Activated CD8-positive, alpha-beta memory T cell treated with anti-CD3 and anti-CD28 coated beads for 4 hours (primary cell): ENCODE results near the gene TTC23L.
A peak's percentile ranks its signal among the peaks of the same experiment; 100 is the strongest.

Experiments
- DNase-seq, 2 donors: peaks; one replicate each; pipeline ENCODE4 v3.0.0-alpha.2; 2020; ENCODE audit warnings: low read depth in 2 of 2

TTC23L gene

GRCh38 chr5:34870382-34870781, 31.4 kb downstream of the TTC23L start:
- no peak for DNase-seq

GRCh38 chr5:34876275-34876674, 37.3 kb downstream of the TTC23L start:
- DNase-seq = no peak

- DNase-seq = no peak
Measured at GRCh38 chr5:34881246-34881645, 42.3 kb downstream of the TTC23L start.

GRCh38 chr5:34886392-34887119, 47.6 kb downstream of the TTC23L start:
- DNase-seq = no peak

GRCh38 chr5:34889394-34889793, 50.4 kb downstream of the TTC23L start:
- DNase-seq = no peak

- DNase-seq = no peak
Measured at GRCh38 chr5:34891981-34892380, 53.0 kb downstream of the TTC23L start.

- no peak for DNase-seq
Measured at GRCh38 chr5:34892414-34892813, 53.5 kb downstream of the TTC23L start.

GRCh38 chr5:34894716-34895115, 55.8 kb downstream of the TTC23L start:
- no peak for DNase-seq

- no peak for DNase-seq
Measured at GRCh38 chr5:34895641-34896419, 56.9 kb downstream of the TTC23L start.

- no peak for DNase-seq
Measured at GRCh38 chr5:34897646-34898045, 58.7 kb downstream of the TTC23L start.

- DNase-seq = peak; percentile 8 to 31
Measured at GRCh38 chr5:34898258-34898895, 59.4 kb downstream of the TTC23L start.

GRCh38 chr5:34899066-34899465, 60.1 kb downstream of the TTC23L start:
- no peak for DNase-seq

GRCh38 chr5:34900652-34901051, 61.7 kb downstream of the TTC23L start:
- DNase-seq = no peak

GRCh38 chr5:34903260-34903659, 64.3 kb downstream of the TTC23L start:
- DNase-seq = no peak

- no peak for DNase-seq
Measured at GRCh38 chr5:34905564-34905963, 66.6 kb downstream of the TTC23L start.

GRCh38 chr5:34913072-34913471, 74.1 kb downstream of the TTC23L start:
- no peak for DNase-seq

- DNase-seq = no peak
Measured at GRCh38 chr5:34914671-34915138, 75.7 kb downstream of the TTC23L start.

- DNase-seq = peak; percentile 86 to 89
Measured at GRCh38 chr5:34915139-34915855, 76.3 kb downstream of the TTC23L start, which contains the start of the genes BRIX1 and RAD1. BRIX1 (plus strand) TSS chr5:34915711; CDS start chr5:34915739, 28 bp downstream. RAD1 (minus strand) TSS chr5:34915504; CDS start chr5:34914892, 612 bp downstream.

- DNase-seq = no peak
Measured at GRCh38 chr5:34915856-34916192, 76.9 kb downstream of the TTC23L start.

- DNase-seq = no peak
Measured at GRCh38 chr5:34916518-34916917, 77.6 kb downstream of the TTC23L start.

- DNase-seq = no peak
Measured at GRCh38 chr5:34918025-34918424, 79.1 kb downstream of the TTC23L start.

GRCh38 chr5:34919077-34919476, 80.1 kb downstream of the TTC23L start:
- DNase-seq = no peak
